T1000 (cell line): ENCODE results near the gene MED10.

ENCODE experiments used
- DNase-seq: peaks from one replicate; lab custom pipeline; 2025; ENCODE audit warnings: mixed read lengths; lab: John Stamatoyannopoulos, UW

The MED10 gene

DNA sequence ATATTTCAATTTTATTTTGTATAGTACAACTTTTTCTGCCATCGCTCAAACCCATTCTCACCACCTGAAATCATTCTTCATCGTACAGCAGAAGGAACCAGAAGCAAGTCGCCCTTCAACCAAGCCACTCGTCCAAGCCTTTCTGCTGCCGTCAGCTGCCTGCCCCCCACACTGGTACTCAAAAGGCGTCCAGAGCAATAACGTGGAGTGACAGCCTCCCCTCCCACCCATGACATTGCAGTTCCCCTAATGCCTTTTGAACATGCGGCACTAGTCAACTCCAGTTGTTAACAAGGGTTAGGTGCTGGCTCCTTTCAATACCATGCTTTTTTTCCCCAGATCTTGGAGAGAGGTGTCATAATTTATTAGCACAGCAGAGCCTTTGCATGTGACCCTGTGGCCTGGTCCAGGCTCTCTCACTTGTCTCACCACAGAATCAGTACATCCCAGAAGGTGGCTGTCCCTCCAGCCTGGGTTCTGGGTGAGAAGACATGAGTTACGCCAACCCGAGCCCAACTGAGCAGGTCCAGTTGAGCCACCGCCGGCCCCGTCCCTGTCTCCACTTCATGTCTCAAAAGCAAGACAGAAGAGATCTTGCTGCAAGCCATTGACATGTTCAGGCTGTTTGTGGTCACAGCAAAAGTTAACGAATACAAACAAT is 20.4 kb upstream of the MED10 start:
- no peak for DNase-seq

DNA sequence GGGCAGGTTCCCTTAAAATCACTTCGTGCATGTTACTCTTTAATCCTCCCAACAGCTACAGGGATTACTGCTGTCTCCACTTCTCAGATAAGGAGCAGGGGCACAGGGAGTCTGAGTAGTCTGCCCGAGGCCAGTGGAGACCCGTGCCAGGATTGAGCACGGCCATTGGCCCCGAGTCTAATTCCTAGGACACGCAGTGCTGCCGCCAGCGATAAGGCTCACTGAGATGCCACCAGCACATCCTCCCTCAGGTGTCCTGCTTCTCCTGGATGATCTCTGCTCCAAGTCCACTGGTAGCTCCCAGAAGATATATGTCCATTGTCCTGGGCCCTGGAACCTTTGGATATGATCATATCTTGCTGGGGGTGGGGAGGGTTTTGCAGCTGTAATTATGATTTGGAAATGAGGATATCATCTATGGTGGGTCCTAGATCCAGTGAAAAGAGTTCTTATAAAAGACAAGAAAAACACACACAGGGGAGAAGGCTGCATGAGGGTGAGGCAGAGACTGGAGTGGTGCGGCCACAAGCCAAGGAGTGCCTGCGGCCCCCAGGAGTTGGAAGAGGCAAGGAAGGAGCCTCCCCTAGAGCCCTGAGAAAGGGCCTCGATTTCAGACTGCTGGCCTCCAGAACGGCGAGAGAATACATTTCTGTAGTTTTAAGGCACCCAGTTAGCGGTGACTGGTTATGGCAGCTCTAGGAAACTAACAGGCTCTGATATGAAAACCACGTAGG is 19.4 kb upstream of the MED10 start:
- no peak for DNase-seq

DNA sequence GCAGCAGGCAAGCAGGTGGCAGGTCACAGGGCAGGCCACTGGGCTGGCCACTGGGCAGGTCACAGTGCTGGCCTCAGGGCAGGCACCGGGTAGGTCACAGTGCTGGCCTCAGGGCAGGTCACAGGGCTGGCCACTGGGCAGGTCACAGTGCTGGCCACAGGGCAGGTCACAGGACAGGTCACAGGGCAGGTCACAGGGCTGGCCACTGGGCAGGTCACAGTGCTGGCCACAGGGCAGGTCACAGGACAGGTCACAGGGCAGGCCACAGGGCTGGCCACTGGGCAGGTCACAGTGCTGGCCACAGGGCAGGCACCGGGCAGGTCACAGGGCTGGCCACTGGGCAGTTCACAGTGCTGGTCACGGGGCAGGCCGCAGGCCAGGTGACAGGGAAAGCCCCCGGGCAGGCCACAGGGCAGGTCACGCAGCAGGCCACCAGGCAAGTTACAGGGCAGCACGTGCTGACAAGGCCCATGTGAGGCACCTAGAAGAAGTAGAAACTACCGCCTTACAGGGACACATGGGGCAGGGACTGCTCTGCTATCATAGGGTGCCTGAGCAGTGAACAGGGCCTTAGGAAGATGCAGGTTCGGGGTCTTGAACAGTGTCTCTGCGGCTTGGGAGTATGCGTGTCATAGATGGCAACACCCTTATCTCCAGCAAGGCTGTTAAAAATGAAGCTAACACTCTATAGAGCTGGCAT is 18.6 kb upstream of the MED10 start:
- DNase-seq = no peak

DNA sequence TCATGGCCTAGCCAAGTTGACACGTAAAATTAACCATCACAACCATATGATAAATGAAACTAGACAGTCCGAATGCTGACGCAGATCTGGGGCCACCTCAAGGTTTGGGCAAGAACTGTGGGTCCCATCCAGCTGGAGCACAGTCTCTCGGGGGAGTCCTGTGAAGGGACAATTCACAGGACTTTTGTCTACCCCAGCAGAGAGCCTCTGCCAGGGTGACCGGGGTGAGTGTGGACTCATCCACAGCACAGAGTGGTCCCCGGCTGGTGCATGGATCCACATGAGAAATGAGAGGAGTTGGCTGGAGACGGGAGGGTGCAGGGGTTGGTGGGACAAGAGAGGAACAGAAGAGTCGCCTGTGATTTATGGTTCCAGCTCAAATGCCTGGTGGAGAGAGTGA is 17.7 kb upstream of the MED10 start:
- DNase-seq = no peak

DNA sequence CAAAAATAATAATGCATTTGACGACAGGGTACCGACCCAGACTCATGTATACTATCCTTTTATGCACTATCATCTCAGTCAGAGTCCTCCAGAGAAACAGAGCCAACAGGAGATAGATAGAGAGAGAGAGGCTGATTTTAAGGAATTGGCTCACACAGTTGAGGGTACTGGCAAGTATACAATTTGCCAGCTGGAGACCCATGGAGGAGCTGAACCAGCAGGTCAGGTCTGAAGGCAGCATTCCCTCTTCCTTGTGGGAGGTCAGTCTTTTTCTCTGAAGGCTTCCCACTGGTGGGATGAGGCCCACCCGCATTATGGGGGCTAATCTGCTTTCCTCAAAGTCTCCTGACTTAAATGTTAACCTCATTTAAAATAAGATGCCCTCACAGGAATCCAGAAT is 17.3 kb upstream of the MED10 start:
- DNase-seq = no peak

DNA sequence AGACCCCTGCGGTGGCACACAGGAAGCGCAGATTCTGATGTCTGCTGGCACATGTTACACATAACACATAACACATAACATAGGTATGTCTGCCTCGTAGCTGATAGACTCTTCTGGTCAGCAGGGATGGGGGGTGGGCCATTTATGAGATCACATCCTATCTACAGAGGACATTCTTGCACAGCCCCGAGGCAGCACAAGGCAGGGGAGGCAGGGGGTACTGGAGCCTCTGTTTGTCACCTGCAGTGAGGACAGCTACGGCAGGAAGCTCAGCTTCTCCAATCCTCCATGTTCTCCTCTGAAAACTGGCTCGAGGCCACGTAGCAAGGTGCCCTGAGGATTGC is 16.7 kb upstream of the MED10 start:
- no peak for DNase-seq

DNA sequence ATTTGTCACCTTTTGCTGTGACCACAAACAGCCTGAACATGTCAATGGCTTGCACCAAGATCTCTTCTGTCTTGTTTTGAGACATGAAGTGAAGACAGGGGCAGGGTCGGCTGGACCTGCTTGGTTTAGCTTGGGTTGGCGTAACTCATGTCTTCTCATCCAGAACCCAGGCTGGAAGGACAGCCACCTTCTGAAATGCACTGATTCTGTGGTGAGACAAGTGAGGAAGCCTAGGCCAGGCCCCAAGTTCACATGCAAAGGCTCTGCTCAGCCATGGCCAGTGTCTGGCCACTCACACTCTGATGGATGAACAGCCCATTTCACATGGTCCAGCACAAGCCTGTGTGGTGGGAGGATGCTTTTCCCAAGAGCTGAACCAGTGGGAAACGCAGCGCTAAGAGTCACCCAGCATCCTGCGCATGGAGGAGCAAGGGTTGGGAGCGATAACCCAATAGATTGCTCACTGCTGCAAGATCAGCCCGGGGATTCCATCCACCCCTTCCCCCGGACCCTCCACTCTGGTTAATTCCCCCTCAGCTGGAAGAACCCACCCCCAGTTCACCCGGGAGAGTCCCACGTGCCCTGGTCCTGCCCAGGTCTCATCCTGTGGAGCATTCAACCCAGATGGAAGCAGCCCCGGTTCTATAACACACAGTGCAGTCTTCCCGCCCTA is 16.2 kb upstream of the MED10 start:
- DNase-seq = no peak

DNA sequence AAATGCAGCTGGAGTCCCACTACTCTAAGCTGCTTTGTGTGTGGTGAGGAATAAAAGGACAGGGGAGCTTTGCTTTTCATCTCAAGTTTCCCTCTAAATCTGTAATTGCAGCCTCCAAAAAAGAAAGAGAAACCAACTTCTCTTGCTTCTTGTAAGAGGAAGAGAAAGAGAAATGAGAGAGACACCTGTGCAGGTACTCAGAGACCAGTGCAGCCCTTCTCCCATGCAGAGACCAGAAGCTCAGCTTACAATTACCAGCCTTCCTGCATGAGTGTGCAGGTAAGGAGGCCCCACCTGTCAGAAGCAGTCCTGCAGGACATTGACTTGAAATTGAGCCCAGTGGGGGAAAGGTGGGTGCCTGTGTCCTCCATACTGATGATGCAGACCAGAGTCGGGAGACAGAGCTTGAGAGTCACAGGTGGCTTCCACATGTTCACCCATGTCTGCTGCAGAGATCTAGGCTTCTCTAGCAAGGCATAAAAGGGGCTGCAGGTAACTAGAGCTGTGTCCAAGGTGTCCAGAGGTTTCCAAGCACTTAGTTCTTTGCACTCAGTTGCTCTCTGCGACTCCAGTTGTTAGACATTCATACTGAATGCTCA is 15.3 kb upstream of the MED10 start:
- DNase-seq = no peak

DNA sequence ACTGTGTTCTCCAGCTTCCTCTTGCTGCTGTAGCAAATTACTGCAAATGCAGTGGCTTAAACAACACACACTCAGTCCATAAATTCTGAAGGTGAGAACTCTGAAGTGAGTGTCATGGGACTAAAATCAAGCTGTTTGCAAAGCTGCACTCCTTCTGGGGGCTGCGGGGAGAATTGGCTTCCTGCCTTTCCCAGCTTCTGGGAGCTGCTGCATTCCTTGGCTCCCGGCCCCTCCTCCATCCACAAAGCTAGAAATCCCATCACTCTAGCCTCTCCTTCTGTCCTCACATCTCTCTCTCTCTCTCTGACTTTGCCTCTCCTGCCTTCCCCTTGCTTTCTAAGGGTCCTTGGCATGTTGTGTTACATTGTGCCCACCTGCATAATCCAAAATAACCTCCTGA is 14.2 kb upstream of the MED10 start:
- no peak for DNase-seq

DNA sequence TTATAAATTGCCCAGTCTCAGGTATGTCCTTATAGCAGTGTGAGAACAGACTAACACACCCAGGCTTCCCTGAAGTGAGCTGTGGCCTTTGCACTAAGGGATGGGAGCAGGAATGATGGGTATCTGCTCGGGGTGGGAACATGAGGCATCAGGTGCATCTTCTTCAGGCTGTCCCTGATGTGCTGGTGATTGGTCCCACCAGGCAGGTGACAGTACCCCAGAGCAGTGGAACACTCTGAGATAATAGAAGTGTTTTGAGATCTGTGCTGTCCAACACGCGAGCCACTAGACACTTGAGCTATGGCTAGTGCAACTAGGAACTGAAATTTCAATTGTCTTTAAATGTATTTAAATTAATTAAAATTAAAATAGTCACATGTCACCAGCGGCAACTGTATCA is 12.8 kb upstream of the MED10 start:
- no peak for DNase-seq

DNA sequence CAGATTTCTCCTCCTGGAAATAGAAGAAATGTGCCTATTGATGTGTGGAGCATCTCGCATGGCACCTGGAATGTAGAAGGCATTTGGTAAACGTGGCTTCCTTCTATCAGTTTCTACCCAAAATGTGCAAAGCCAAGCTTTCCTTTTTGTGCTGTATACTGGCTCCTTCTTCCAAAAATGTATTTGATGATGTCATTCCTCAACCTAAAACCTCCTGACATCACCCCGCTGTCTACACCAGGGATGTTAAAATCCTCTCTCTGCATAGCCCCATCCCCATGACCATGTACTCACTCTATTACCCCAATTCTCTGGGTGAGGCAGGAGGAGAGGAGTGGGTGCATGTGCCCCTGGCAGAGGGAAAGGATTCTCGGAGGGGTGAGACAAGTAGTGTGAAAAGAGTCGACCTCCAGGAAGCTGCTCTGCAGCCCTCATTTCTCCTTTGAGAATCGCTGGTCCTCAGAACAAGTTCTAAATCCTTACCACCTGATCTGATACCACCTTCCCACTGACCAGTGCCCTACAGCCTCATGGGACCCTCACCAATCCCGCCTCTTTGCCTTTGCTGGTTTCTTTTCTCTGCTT is 11.7 kb upstream of the MED10 start:
- DNase-seq = no peak

DNA sequence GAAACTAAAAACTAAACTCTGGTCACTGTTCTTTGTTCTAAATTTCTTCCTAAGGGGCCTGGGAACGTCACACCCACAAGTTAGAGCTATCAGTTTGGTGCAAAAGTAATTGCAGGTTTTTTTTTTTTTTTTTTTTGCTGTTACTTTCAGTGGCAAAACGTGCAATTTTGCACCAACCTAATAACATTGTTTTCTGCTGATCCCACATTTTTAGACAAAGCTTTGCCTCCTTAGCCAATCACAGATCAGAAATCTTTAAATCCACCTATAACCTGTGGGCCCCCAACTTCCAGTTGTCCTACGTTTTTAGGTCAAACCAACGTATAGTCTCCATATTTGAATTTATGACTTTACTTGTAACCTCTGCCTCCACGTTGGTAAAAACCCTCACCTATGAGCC is 11.1 kb upstream of the MED10 start:
- DNase-seq = no peak

DNA sequence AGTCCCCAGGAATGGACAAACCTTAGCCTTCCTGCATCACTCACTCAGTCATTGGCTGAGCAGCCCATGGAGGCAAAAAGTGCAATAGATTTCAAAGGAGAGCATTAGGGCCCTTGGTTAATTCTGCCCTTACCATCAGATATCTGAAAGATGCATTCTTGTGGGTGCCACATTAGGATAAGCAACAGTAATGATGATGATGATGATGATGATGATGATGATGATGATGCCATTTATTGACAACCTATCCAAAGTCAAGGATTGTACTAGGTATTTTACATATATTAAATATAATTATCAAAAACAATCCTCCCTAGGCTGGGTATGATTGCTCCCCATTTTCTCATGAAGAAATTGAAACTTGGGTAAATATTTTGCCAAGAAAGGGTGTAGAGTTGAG is 9.6 kb upstream of the MED10 start:
- no peak for DNase-seq

DNA sequence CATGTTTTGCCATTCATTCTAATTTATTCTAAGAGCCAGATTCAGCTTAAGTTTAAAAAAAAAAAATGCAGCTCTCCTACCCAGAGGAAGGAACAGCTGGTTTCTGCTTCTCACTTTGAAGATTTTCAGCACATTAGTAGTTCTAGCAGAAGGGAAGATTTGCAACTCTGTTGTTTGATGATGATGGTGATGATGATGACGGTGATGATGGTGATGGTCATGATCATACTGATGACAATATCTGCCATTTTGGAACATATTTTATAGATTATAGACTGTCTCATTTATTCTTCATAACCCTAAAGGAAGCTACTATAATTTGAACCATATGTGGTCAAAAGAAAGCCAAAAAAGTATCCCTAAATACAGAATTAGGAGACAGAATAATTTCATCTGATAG is 7.9 kb upstream of the MED10 start:
- no peak for DNase-seq

DNA sequence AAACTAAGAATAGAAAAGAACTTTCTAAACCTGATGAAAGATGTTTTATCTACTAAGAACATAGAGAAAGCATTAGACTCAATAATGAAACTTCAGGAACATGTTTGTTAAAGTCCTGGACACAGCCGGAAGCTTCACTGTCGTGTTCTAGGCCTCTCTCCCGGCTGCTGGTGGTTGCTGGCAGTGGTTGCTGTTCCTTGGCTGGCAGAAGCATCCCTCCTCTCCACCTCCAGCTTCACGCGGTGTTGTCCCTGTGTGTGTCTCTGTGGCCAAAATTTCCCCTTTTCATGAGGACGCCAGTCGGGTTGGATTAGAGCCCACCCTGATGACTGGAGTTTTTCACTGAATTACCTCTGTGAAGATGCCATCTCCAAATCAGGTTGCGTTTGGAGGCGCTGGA is 6.5 kb upstream of the MED10 start:
- DNase-seq = no peak

DNA sequence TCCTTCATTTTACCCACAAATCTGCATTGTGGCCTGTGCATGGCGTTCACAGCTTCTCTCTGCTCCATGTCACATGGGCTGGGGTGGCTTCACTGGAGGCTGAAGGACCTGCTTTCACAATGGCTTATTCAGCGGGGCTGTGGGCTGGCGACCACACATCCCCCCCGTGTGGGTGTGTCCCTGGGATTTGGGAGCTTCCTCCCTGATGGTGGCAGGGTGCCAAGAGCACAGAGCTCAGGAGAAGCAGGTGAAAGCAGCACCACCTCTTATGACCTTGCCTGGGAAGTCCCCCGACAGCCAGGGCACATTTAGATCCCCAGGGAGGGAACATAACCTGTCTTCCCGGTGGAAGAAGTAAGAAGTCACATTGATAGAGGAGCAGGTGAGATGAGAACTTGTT is 5.0 kb upstream of the MED10 start:
- no peak for DNase-seq

DNA sequence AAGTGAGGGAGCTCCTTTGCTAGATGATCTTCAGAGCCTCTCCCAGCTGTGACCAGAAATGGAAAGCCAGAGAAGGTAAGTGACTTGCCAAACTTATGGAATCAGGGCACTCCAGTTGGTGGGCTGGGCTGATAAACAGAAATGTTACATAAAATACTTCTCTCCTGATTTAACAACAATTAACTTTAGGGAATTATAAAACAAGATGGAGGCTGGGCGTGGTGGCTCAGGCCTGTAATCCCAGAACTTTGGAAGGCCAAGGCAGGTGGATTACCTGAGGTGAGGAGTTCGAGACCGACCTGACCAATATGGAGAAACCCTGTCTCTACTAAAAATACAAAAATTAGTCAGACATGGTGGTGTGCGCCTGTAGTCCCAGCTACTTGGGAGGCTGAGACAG is 899 bp upstream of the MED10 start:
- DNase-seq = no peak

DNA sequence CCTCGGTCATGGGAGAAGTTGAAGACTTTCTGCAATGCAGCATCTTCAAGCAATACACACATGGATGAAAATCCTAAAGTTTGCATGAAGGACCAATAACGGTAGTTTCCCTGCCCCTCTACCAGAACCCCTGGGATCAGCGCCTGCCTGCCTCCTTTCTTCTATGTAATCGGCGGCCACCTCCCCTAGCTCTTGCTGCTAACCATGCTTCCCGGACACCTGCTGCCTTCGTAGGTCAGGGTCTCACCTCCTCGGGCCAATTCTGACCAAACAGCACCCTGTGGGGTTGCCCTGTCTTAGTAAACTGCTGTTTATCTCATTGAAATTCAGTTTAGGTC is 388 bp upstream of the MED10 start:
- DNase-seq = no peak

DNA sequence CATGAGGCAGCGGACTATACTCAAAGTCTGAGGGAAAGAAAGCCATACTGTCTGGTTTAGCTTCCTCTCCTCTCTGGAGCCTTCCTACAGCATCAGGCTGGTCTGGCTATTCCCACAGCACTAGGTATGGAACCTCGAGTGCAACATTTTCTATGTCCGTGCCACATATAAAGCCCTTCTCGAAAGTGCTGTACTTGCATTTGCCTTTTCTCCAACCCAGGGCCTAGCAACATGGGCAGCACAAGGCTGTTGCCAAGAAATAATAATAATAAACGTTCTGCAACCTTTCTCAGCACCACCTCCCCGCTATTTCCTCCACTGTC is 804 bp downstream of the MED10 start:
- DNase-seq = no peak

DNA sequence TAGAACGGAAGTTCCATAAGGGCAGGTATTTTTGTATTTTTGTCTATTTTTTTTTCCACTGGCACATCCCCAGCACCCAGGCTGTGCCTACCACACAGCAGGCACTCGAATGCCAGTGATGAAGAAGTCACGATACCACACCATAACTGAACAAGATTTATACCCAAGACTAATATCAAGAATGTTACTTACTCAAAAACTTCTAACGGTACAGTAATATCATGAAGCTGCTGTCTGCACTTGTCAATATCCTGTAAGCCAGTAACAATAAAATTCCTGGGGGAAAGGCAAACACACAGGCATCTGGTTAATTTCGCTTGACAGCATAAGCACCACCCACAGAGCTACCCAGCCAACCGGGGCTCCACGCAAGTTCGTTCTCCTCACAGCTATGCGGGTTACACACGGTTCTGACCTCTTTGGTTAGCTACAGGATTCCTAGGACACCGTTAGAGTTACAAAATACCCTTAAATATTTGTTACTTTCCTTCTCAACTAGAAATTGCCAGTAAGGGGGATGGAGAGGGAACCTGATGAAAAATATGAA is 1.3 kb downstream of the MED10 start:
- no peak for DNase-seq

DNA sequence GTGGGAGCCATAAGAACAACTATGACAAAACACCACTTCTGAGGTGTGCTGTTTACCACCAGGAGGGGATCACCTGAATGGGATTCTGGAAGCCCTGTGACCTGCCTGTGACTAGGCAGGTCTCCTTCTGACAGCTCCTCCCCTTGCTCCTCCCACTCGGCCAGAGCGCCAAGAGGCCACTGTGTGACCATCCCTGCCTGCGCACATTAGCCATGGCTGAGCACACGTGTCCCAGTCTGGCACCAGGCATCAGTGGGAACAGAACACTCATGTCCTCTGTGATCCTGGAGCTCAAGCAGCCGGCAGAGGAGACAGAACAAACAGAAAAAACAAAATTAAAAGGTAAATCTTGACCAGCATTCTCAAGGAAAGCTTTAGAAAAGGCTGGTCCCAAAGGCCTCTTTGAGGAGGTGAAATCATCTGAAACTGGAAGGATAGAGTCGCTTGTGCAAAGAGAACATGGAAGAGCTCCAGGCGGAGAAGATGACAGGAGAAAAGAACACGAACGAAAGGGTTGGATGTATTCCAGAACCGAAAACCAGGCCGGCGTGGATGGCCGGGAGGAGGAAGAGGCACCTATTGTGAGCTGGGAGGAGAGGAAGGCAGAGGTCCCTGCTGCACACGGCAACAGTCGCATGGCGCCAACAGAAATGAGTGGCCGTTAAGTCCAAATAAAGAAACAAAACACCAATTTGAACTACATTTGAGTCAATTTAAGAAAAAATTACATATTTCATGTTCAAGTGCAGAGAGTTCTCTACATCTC is 5.1 kb downstream of the MED10 start:
- no peak for DNase-seq
